Caco-2 (cell line): ENCODE measurements around the gene TBL1X. TPM values are rescaled to one million over a fixed set of nuclear protein-coding genes. Genes with fewer than 3 reads are reported as not detected.

Experiments used
- BruUV-seq: library from RNA; stranded (reverse); fragments of 400-500 nt; replicated peaks from 2 replicates; lab custom pipeline; 2021; lab: Mats Ljungman, UMichigan
- CTCF ChIA-PET: fragments of 300-600 bp; sonication (Branson Sonifier 250); formaldehyde crosslinking; loops from one replicate; lab custom pipeline; 2022; ENCODE audit warnings: antibody characterized with exemption; lab: Charles Lee
- POLR2A ChIA-PET: fragments of 300-600 bp; sonication (Branson Sonifier 250); formaldehyde crosslinking; loops from one replicate; lab custom pipeline; 2022; ENCODE audit warnings: antibody characterized with exemption; lab: Charles Lee
- DNase-seq, 2 experiments: peaks; one replicate each; pipeline versions ENCODE4 v3.0.0 to v3.0.0-alpha.2; 2020 to 2022
- H3K27me3 ChIP-seq: replicated peaks from 2 replicates; pipeline ENCODE4 v1.6.0; 2011; ENCODE audit warnings: low read length; ENCODE audit not compliant: control insufficient read depth, insufficient read depth
- H3K36me3 ChIP-seq: 2 replicates; pipeline ENCODE4 v1.5.1; 2011; ENCODE audit warnings: low read length; ENCODE audit not compliant: control insufficient read depth, insufficient read depth
- H3K4me1 ChIP-seq: fragments of 250-450 bp; sonication (Bioruptor Pico); 2 replicates; pipeline ENCODE4 v1.5.1; 2020; ENCODE audit warnings: mild to moderate bottlenecking
- H3K4me3 ChIP-seq: 2 replicates; pipeline ENCODE4 v1.5.1; 2011; ENCODE audit warnings: low read depth, mild to moderate bottlenecking, control low read depth, low read length
- H3K9me3 ChIP-seq: fragments of 250-450 bp; sonication (Bioruptor Pico); 2 replicates; pipeline ENCODE4 v1.5.1; 2020; ENCODE audit warnings: mild to moderate bottlenecking, moderate library complexity
- H3K27ac Mint-ChIP-seq: one replicate; pipeline ENCODE4 v1.8.0; 2022; ENCODE audit warnings: mixed read lengths; ENCODE audit not compliant: unreplicated experiment
- H3K27me3 Mint-ChIP-seq: one replicate; pipeline ENCODE4 v1.8.0; 2022; ENCODE audit warnings: mixed read lengths; ENCODE audit not compliant: insufficient read depth, unreplicated experiment
- H3K36me3 Mint-ChIP-seq: one replicate; pipeline ENCODE4 v1.8.0; 2022; ENCODE audit warnings: mild to moderate bottlenecking, mixed read lengths; ENCODE audit not compliant: insufficient read depth, unreplicated experiment
- H3K4me1 Mint-ChIP-seq: one replicate; pipeline ENCODE4 v1.8.0; 2022; ENCODE audit warnings: low read depth, mixed read lengths; ENCODE audit not compliant: unreplicated experiment
- H3K4me3 Mint-ChIP-seq: one replicate; pipeline ENCODE4 v1.8.0; 2022; ENCODE audit warnings: mild to moderate bottlenecking, moderate library complexity, mixed read lengths; ENCODE audit not compliant: unreplicated experiment
- H3K9me3 Mint-ChIP-seq: one replicate; pipeline ENCODE4 v1.8.0; 2022; ENCODE audit warnings: mixed read lengths; ENCODE audit not compliant: unreplicated experiment
- intact Hi-C: fragments of 100-400 bp; cut with micrococcal nuclease; formaldehyde crosslinking; loops from one replicate; pipeline ENCODE4 v1.10.0; 2022; ENCODE audit not compliant: unreplicated experiment
- total RNA-seq: library from RNA; stranded (reverse); gene quantifications from 2 replicates; pipeline ENCODE4 v1.2.3, GENCODE V29; 2022
- TF ChIP-seq, protein P1 (sequence below), 2 experiments: fragments of 200-600 bp in 1 of 2; IDR thresholded peaks; 1 replicate in 1 of 2; 2 replicates in 1 of 2; pipeline versions ENCODE4 v1.5.1 to v1.8.0; 2011 to 2022; ENCODE audit warnings: antibody characterized with exemption in 1 of 2, control low read depth in 1 of 2, inconsistent platforms in 1 of 2, low read depth in 1 of 2, low read length in 1 of 2, mild to moderate bottlenecking in 1 of 2, moderate library complexity in 1 of 2; ENCODE audit not compliant: insufficient read depth in 1 of 2, severe bottlenecking in 1 of 2, unreplicated experiment in 1 of 2

Gene TBL1X
- total RNA-seq, 1 experiment from 2014 or later: 84.2 TPM

GRCh38 chrX:9510366-9510765 is 45.5 kb downstream of the TBL1X start:
- Mint-ChIP-seq H3K4me1 (peaks cover under 1% of the 10 kb centered on the region), H3K9me3 (no peaks in the 10 kb centered on the region), H3K27me3 (no peaks in the 10 kb centered on the region), H3K27ac (no peak overlapping the region), H3K4me3 (no peak overlapping the region), H3K36me3 (peaks cover 34% of the 10 kb centered on the region)
- Histone ChIP-seq H3K27me3 (no peaks in the 10 kb centered on the region), H3K9me3 (no peaks in the 10 kb centered on the region), H3K36me3 (no peaks in the 10 kb centered on the region), H3K4me3 (no peak overlapping the region), H3K4me1 (no peaks in the 10 kb centered on the region)
- TF ChIP-seq, protein P1, sequence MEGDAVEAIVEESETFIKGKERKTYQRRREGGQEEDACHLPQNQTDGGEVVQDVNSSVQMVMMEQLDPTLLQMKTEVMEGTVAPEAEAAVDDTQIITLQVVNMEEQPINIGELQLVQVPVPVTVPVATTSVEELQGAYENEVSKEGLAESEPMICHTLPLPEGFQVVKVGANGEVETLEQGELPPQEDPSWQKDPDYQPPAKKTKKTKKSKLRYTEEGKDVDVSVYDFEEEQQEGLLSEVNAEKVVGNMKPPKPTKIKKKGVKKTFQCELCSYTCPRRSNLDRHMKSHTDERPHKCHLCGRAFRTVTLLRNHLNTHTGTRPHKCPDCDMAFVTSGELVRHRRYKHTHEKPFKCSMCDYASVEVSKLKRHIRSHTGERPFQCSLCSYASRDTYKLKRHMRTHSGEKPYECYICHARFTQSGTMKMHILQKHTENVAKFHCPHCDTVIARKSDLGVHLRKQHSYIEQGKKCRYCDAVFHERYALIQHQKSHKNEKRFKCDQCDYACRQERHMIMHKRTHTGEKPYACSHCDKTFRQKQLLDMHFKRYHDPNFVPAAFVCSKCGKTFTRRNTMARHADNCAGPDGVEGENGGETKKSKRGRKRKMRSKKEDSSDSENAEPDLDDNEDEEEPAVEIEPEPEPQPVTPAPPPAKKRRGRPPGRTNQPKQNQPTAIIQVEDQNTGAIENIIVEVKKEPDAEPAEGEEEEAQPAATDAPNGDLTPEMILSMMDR (IDR thresholded peaks at IDR 0.05; ENCODE audit: insufficient read depth in 1 of 2, low read depth in 1 of 2, low read length in 1 of 2, severe bottlenecking in 1 of 2, unreplicated experiment in 1 of 2): no peak
- intact Hi-C loops: no loop called here
- BruUV-seq: no TSS peak
- ChIA-PET CTCF (no interaction called here), POLR2A (no interaction called here)
- DNase-seq: no peak

DNA sequence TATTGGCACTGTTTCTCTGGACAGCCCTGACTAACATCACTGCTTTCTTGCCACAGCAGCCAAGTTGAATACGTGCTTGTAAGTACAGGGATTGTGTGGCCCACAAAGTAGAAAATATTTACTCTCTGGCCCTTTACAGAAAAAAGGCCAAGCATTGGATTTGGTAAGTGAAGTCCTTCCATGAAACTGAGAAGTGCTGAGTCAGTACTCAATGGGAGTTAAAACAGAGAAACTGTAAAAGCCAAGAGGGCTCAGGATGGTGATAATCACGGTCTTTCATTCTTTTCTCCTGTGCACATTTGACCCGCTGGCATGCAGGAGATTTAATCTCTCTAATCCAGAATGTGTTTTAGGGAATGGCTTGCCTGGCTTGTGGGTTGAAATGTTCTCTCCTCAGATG is 46.1 kb downstream of the TBL1X start:
- H3K36me3 ChIP-seq: no peaks in the 10 kb centered on the region
- Mint-ChIP-seq H3K27me3 (no peaks in the 10 kb centered on the region), H3K4me3 (no peak overlapping the region), H3K27ac (no peak overlapping the region), H3K9me3 (no peaks in the 10 kb centered on the region), H3K4me1 (peaks cover 7% of the 10 kb centered on the region), H3K36me3 (peaks cover 31% of the 10 kb centered on the region)
- TF ChIP-seq, protein P1 (IDR thresholded peaks at IDR 0.05; ENCODE audit: insufficient read depth in 1 of 2, low read depth in 1 of 2, low read length in 1 of 2, severe bottlenecking in 1 of 2, unreplicated experiment in 1 of 2): no peak
- H3K4me3 ChIP-seq: no peak overlapping the region
- H3K9me3 ChIP-seq: no peaks in the 10 kb centered on the region
- no peak for DNase-seq
- BruUV-seq: no TSS peak
- intact Hi-C loops: no loop called here
- ChIA-PET POLR2A (no interaction called here), CTCF (no interaction called here)
- H3K4me1 ChIP-seq: no peaks in the 10 kb centered on the region
- H3K27me3 ChIP-seq: no peaks in the 10 kb centered on the region

DNA sequence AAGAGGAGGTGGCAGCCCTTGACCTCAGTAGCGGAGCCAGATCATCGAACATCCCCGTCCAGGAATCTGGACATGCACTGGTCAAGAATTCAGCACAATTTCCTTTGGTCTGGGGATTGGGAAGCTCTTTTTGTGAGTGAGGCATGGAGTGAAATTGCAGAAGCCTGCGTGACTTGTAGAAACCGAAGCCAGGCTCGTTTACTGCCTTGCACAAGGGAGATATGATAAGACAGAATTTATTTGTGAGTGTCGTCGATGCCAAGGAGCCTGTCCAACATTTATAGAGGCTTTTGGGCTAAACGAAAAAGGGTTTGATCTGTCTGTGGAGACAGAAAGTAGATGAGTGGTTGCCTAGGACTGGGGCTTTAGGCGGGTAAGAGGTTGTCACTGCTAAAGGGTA is 50.6 kb downstream of the TBL1X start:
- Mint-ChIP-seq H3K4me1 (peaks cover 18% of the 10 kb centered on the region), H3K9me3 (no peaks in the 10 kb centered on the region), H3K27me3 (no peaks in the 10 kb centered on the region), H3K36me3 (peaks cover 23% of the 10 kb centered on the region), H3K4me3 (no peak overlapping the region), H3K27ac (no peak overlapping the region)
- Histone ChIP-seq H3K4me3 (no peak overlapping the region), H3K36me3 (no peaks in the 10 kb centered on the region), H3K4me1 (no peaks in the 10 kb centered on the region), H3K27me3 (no peaks in the 10 kb centered on the region), H3K9me3 (no peaks in the 10 kb centered on the region)
- DNase-seq: no peak
- CTCF ChIA-PET: no interaction called here
- no TSS peak for BruUV-seq
- TF ChIP-seq, protein P1 (IDR thresholded peaks at IDR 0.05; ENCODE audit: insufficient read depth in 1 of 2, low read depth in 1 of 2, low read length in 1 of 2, severe bottlenecking in 1 of 2, unreplicated experiment in 1 of 2): no peak
- POLR2A ChIA-PET: no interaction called here
- intact Hi-C loops: no loop called here
